ENCODE data around the gene MAP3K5. TPM values are rescaled to one million over a fixed set of nuclear protein-coding genes. Genes with fewer than 3 reads are reported as not detected.

Gene MAP3K5
- total RNA-seq, 1 donor from 2014 or later: 0.02 TPM

DNA sequence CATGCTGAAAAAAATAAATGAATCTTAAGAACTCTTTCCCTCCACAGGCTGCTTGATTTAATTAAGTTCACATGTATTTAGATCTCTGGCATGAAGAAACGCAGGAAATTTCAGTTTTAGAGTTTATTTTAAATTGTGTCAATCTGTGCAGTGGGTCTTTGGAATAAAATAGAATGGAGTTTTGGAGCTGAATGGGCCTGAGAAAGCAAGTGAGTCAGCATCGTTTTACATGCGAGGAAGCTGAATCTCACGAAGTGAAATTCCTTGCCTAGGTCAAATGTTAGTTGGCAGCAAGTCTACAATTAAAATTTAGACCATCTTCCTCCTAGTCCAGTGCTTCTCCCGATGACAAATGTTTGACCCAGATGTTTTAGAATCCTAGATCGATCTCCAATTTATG is 264.4 kb downstream of the MAP3K5 start:
- no peak for DNase-seq (ENCODE audit: low spot score)
- Histone ChIP-seq H3K4me2 (peak overlapping the region; percentile 60), H3K9me3 (ENCODE audit: low read depth) (no peaks in the 10 kb centered on the region), H3K27me3 (no peaks in the 10 kb centered on the region), H3K27ac (no peak overlapping the region), H3F3A (ENCODE audit: low read depth) (peaks cover 18% of the 10 kb centered on the region), H3K36me3 (no peaks in the 10 kb centered on the region), H3K4me1 (peaks cover 43% of the 10 kb centered on the region), H2AFZ (replicated peaks) (peak overlapping the region; percentile 17), H3K79me2 (ENCODE audit: low read depth) (peaks cover 4% of the 10 kb centered on the region), H4K20me1 (ENCODE audit: low read depth) (no peaks in the 10 kb centered on the region), H3K9ac (no peak overlapping the region), H3K4me3 (no peak overlapping the region)
- peaks cover 2% of the 10 kb centered on the region for H3K27me3 Mint-ChIP-seq (ENCODE audit: insufficient read depth, low read depth)
- peaks cover 45% of the 10 kb centered on the region for H3K4me1 Mint-ChIP-seq
- H3K36me3 Mint-ChIP-seq: no peaks in the 10 kb centered on the region
- H3K27ac Mint-ChIP-seq: no peak overlapping the region
- no peaks in the 10 kb centered on the region for H3K9me3 Mint-ChIP-seq
- no peak for TF ChIP-seq EZH2 (IDR thresholded peaks at IDR 0.05)
- H3K4me3 Mint-ChIP-seq: no peak overlapping the region

DNA sequence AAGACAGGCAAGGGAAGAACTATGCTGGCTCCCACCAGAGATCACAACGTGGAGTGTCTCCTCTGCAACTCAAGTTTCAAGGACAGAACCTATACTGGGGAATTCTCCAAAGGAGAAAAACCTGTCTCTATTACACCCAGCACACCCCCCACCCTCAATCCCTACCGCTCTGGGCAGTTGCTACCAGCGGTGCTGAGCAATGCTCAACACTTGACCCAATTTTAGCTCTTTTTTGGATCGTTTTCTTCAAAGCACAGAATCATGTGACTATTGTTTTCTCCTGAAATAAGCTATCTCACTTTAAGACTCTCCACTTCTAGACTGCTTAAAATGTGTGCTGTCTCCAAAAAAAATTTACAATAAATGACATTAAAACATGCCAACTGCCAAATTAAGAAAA is 265.3 kb downstream of the MAP3K5 start:
- peaks cover 4% of the 10 kb centered on the region for H3K79me2 ChIP-seq (ENCODE audit: low read depth)
- H4K20me1 ChIP-seq (ENCODE audit: low read depth): no peaks in the 10 kb centered on the region
- H3K9ac ChIP-seq: no peak overlapping the region
- no peaks in the 10 kb centered on the region for H3K9me3 Mint-ChIP-seq
- DNase-seq (ENCODE audit: low spot score): no peak
- no peaks in the 10 kb centered on the region for H3K9me3 ChIP-seq (ENCODE audit: low read depth)
- H3K4me3 Mint-ChIP-seq: peak overlapping the region; percentile 65
- H3K4me1 Mint-ChIP-seq: peaks cover 45% of the 10 kb centered on the region
- peaks cover 18% of the 10 kb centered on the region for H3F3A ChIP-seq (ENCODE audit: low read depth)
- TF ChIP-seq EZH2 (IDR thresholded peaks at IDR 0.05): no peak
- TF ChIP-seq EZH2phosphoT487 (IDR thresholded peaks at IDR 0.05): no peak
- TF ChIP-seq, protein P1, sequence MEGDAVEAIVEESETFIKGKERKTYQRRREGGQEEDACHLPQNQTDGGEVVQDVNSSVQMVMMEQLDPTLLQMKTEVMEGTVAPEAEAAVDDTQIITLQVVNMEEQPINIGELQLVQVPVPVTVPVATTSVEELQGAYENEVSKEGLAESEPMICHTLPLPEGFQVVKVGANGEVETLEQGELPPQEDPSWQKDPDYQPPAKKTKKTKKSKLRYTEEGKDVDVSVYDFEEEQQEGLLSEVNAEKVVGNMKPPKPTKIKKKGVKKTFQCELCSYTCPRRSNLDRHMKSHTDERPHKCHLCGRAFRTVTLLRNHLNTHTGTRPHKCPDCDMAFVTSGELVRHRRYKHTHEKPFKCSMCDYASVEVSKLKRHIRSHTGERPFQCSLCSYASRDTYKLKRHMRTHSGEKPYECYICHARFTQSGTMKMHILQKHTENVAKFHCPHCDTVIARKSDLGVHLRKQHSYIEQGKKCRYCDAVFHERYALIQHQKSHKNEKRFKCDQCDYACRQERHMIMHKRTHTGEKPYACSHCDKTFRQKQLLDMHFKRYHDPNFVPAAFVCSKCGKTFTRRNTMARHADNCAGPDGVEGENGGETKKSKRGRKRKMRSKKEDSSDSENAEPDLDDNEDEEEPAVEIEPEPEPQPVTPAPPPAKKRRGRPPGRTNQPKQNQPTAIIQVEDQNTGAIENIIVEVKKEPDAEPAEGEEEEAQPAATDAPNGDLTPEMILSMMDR (IDR thresholded peaks at IDR 0.05): no peak
- no peaks in the 10 kb centered on the region for H3K36me3 ChIP-seq
- peaks cover 43% of the 10 kb centered on the region for H3K4me1 ChIP-seq
- H3K4me3 ChIP-seq: no peak overlapping the region
- H3K27ac ChIP-seq: no peak overlapping the region
- peak overlapping the region; percentile 26 for H2AFZ ChIP-seq (replicated peaks)
- H3K36me3 Mint-ChIP-seq: no peaks in the 10 kb centered on the region
- H3K4me2 ChIP-seq: peak overlapping the region; percentile 60
- H3K27me3 ChIP-seq: no peaks in the 10 kb centered on the region
- peak overlapping the region; percentile 74 for H3K27ac Mint-ChIP-seq
- peaks cover 2% of the 10 kb centered on the region for H3K27me3 Mint-ChIP-seq (ENCODE audit: insufficient read depth, low read depth)

DNA sequence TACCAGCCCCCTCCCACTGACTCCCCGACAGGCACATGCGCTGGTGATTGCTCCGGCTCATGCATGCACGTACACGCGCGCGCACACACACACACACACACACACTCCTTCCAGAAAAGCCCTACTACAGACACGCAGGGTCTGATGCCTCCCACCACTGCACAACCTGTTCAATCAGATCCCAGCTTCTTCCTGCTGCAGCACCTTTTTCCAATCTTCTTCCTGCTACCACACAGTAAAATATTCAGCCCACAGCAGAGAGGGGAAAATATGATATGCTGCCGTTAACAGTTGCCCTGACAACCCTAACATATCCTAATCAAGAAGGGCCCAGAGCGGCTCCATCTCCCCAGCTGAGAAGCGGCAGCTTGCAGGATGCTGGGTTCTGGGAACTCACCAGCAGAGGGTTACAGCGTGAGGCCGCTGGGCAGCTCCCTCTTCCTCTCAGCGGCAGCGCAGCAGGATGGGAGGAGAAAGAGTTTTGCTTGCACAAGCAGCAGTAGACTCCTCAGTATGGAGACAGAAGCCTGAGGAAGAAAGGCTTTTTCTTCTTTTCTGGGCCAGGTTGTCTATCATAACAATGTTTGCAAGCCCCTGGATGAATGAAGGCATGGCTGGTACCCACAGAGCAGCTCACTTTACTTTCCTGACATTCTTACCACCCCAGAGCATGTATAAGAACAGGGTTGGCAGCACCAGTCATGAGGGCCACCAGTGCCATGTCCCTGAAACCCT is 265.9 kb downstream of the MAP3K5 start:
- no peaks in the 10 kb centered on the region for H3K9me3 ChIP-seq (ENCODE audit: low read depth)
- H3K27ac ChIP-seq: no peak overlapping the region
- Mint-ChIP-seq H3K4me3 (peak overlapping the region; percentile 65), H3K4me1 (peaks cover 45% of the 10 kb centered on the region), H3K9me3 (no peaks in the 10 kb centered on the region), H3K27me3 (ENCODE audit: insufficient read depth, low read depth) (peaks cover 1% of the 10 kb centered on the region), H3K27ac (peak overlapping the region; percentile 74), H3K36me3 (no peaks in the 10 kb centered on the region)
- peak overlapping the region; percentile 14 for H3K4me3 ChIP-seq
- H3K4me1 ChIP-seq: peaks cover 43% of the 10 kb centered on the region
- H3F3A ChIP-seq (ENCODE audit: low read depth): peaks cover 18% of the 10 kb centered on the region
- no peaks in the 10 kb centered on the region for H3K36me3 ChIP-seq
- H2AFZ ChIP-seq (replicated peaks): peak overlapping the region; percentile 26
- peak overlapping the region; percentile 60 for H3K4me2 ChIP-seq
- H3K79me2 ChIP-seq (ENCODE audit: low read depth): peaks cover 4% of the 10 kb centered on the region
- H4K20me1 ChIP-seq (ENCODE audit: low read depth): no peaks in the 10 kb centered on the region
- no peak overlapping the region for H3K9ac ChIP-seq
- no peak for TF ChIP-seq EZH2 (IDR thresholded peaks at IDR 0.05)
- TF ChIP-seq, protein P1 (IDR thresholded peaks at IDR 0.05): peak; percentile 42
- TF ChIP-seq EZH2phosphoT487 (IDR thresholded peaks at IDR 0.05): no peak
- no peaks in the 10 kb centered on the region for H3K27me3 ChIP-seq
- peak; percentile 77 for DNase-seq (ENCODE audit: low spot score)

DNA sequence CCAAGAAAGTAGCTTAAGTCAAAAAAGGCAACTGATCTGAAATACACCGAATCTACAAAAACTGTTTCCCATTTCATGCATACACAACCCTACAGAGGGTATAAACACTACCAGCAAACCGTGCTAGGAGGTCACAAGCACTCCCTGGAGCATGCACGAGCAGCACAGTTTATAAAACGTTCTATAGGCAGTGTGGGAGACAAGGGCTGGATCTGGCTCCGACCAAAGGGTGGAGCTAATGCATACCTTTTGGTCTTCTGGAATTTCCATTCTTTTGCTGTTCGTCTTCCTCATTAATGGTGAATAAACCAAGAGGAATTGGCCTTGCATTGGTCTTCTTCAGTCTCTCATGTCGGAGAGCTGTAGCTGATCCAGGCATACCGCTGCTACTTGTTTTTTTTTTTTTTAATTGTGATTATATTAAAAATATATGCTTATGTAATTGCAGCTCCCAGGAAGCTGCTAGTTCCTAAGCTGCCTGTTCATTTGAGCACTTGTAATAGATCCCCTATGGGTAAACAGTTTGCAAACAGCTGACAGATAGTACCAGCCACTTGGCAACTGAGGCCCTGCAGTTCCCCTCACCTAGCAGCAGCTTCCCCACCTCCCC is 266.6 kb downstream of the MAP3K5 start:
- peak; percentile 30 for DNase-seq (ENCODE audit: low spot score)
- H3K4me1 Mint-ChIP-seq: peaks cover 41% of the 10 kb centered on the region
- H2AFZ ChIP-seq (replicated peaks): peak overlapping the region; percentile 26
- peaks cover 18% of the 10 kb centered on the region for H3F3A ChIP-seq (ENCODE audit: low read depth)
- no peaks in the 10 kb centered on the region for H4K20me1 ChIP-seq (ENCODE audit: low read depth)
- no peaks in the 10 kb centered on the region for H3K9me3 Mint-ChIP-seq
- peak overlapping the region; percentile 31 for H3K27ac ChIP-seq
- TF ChIP-seq EZH2phosphoT487 (IDR thresholded peaks at IDR 0.05) (no peak), EZH2 (IDR thresholded peaks at IDR 0.05) (no peak)
- TF ChIP-seq, protein P1 (IDR thresholded peaks at IDR 0.05): no peak
- H3K36me3 Mint-ChIP-seq: no peaks in the 10 kb centered on the region
- no peaks in the 10 kb centered on the region for H3K27me3 ChIP-seq
- peaks cover 4% of the 10 kb centered on the region for H3K79me2 ChIP-seq (ENCODE audit: low read depth)
- H3K4me3 Mint-ChIP-seq: peak overlapping the region; percentile 65
- peak overlapping the region; percentile 60 for H3K4me2 ChIP-seq
- no peak overlapping the region for H3K4me3 ChIP-seq
- H3K27ac Mint-ChIP-seq: peak overlapping the region; percentile 74
- peaks cover 43% of the 10 kb centered on the region for H3K4me1 ChIP-seq
- H3K27me3 Mint-ChIP-seq (ENCODE audit: insufficient read depth, low read depth): no peaks in the 10 kb centered on the region
- no peaks in the 10 kb centered on the region for H3K36me3 ChIP-seq
- no peak overlapping the region for H3K9ac ChIP-seq
- no peaks in the 10 kb centered on the region for H3K9me3 ChIP-seq (ENCODE audit: low read depth)
